IMR-90 (cell line): Measurements from ENCODE around the gene PIP4K2A. TPM values are rescaled to one million over a fixed set of nuclear protein-coding genes. Genes with fewer than 3 reads are reported as not detected.

Experiments used
- ATAC-seq: fragments of 200-7000 bp; cut with Tn5 transposase; 2 replicates; pipeline ENCODE4 v1.9.1; 2020; ENCODE audit warnings: low read depth, mild to moderate bottlenecking, moderate library complexity
- BruUV-seq: library from RNA; stranded (reverse); fragments of 400-500 nt; replicated peaks from 2 replicates; lab custom pipeline; 2021; lab: Mats Ljungman, UMichigan
- CTCF ChIA-PET: fragments of 300-600 bp; formaldehyde crosslinking; extraction: SDS; loops from one replicate; lab custom pipeline; 2021; ENCODE audit warnings: antibody characterized with exemption; lab: Yijun Ruan, JAX
- POLR2A ChIA-PET: fragments of 300-600 bp; sonication (Branson Sonifier 250); formaldehyde crosslinking; loops from one replicate; lab custom pipeline; 2022; ENCODE audit warnings: antibody characterized with exemption; ENCODE audit not compliant: unreplicated experiment; lab: Charles Lee
- DNase-seq: peaks from one replicate; pipeline ENCODE4 v3.0.0; 2013
- H2AFZ ChIP-seq: replicated peaks from 2 replicates; pipeline ENCODE3; 2013; ENCODE audit warnings: low read length, mild to moderate bottlenecking; ENCODE audit not compliant: poor library complexity
- H2AK5ac ChIP-seq: 2 replicates; pipeline ENCODE4 v1.6.1; 2013; ENCODE audit warnings: low read depth, low read length, inconsistent platforms
- H2AK9ac ChIP-seq: replicated peaks from 2 replicates; pipeline ENCODE3; 2013; ENCODE audit warnings: mild to moderate bottlenecking, low read depth, low read length, moderate library complexity; ENCODE audit not compliant: poor library complexity
- H2BK120ac ChIP-seq: 2 replicates; pipeline ENCODE4 v1.6.1; 2013; ENCODE audit warnings: low read depth, low read length, inconsistent platforms
- H2BK15ac ChIP-seq: 3 replicates; pipeline ENCODE4 v1.6.1; 2013; ENCODE audit warnings: low read depth, low read length, inconsistent platforms
- H2BK20ac ChIP-seq: 2 replicates; pipeline ENCODE4 v1.6.1; 2013; ENCODE audit warnings: low read depth, mild to moderate bottlenecking, inconsistent platforms, low read length, moderate library complexity
- H2BK5ac ChIP-seq: 2 replicates; pipeline ENCODE4 v1.6.1; 2013; ENCODE audit warnings: mild to moderate bottlenecking, low read depth, low read length, inconsistent platforms; ENCODE audit not compliant: poor library complexity, severe bottlenecking
- H3K14ac ChIP-seq: replicated peaks from 2 replicates; pipeline ENCODE4 v1.6.1; 2013; ENCODE audit warnings: low read depth, low read length, inconsistent platforms
- H3K18ac ChIP-seq: 2 replicates; pipeline ENCODE4 v1.6.1; 2013; ENCODE audit warnings: low read depth, low read length, control low read depth
- H3K23ac ChIP-seq: 2 replicates; pipeline ENCODE4 v1.6.1; 2013; ENCODE audit warnings: low read depth, low read length, inconsistent platforms
- H3K27ac ChIP-seq: 2 replicates; pipeline ENCODE4 v1.5.1; 2013; ENCODE audit warnings: mild to moderate bottlenecking, control low read depth, low read length; ENCODE audit not compliant: insufficient read depth
- H3K27me3 ChIP-seq: 2 replicates; pipeline ENCODE4 v1.6.1; 2013; ENCODE audit warnings: low read length; ENCODE audit not compliant: control insufficient read depth, insufficient read depth
- H3K36me3 ChIP-seq: 2 replicates; pipeline ENCODE4 v1.6.1; 2013; ENCODE audit warnings: low read length, mixed read lengths; ENCODE audit not compliant: control insufficient read depth, insufficient read depth
- H3K4ac ChIP-seq: 2 replicates; pipeline ENCODE4 v1.6.1; 2013; ENCODE audit warnings: low read depth, low read length, inconsistent platforms
- H3K4me1 ChIP-seq: 2 replicates; pipeline ENCODE4 v1.6.1; 2013; ENCODE audit warnings: low read length, mixed read lengths; ENCODE audit not compliant: control insufficient read depth, insufficient read depth
- H3K4me2 ChIP-seq: 2 replicates; pipeline ENCODE4 v1.6.1; 2013; ENCODE audit warnings: low read depth, mild to moderate bottlenecking, control low read depth, low read length, moderate library complexity
- H3K4me3 ChIP-seq: 2 replicates; pipeline ENCODE4 v1.5.1; 2013; ENCODE audit warnings: low read depth, mild to moderate bottlenecking, control low read depth, low read length, moderate library complexity; ENCODE audit not compliant: insufficient read depth
- H3K56ac ChIP-seq: 2 replicates; pipeline ENCODE4 v1.6.1; 2013; ENCODE audit warnings: low read length, inconsistent platforms; ENCODE audit not compliant: insufficient read depth; ENCODE audit errors: extremely low read depth
- H3K79me1 ChIP-seq, 2 experiments: 2 replicates each; pipeline ENCODE4 v1.6.1; 2013; ENCODE audit warnings: low read length in 2 of 2, inconsistent platforms in 1 of 2, low read depth in 1 of 2
- H3K9ac ChIP-seq: 2 replicates; pipeline ENCODE4 v1.6.1; 2013; ENCODE audit warnings: low read depth, low read length, control low read depth
- H3K9me1 ChIP-seq: 2 replicates; pipeline ENCODE4 v1.6.1; 2013; ENCODE audit warnings: low read length, inconsistent platforms; ENCODE audit not compliant: insufficient read depth
- H3K9me3 ChIP-seq: 2 replicates; pipeline ENCODE4 v1.6.1; 2013; ENCODE audit warnings: low read length; ENCODE audit not compliant: control insufficient read depth, insufficient read depth
- H4K20me1 ChIP-seq: 2 replicates; pipeline ENCODE4 v1.6.1; 2013; ENCODE audit warnings: low read length, inconsistent platforms; ENCODE audit not compliant: insufficient read depth
- H4K5ac ChIP-seq: 2 replicates; pipeline ENCODE4 v1.6.1; 2013; ENCODE audit warnings: mild to moderate bottlenecking, low read depth, low read length, control low read depth
- H4K8ac ChIP-seq, 2 experiments: 2 replicates each; pipeline ENCODE4 v1.6.1; 2013; ENCODE audit warnings: low read depth in 2 of 2, low read length in 2 of 2, control low read depth in 1 of 2, inconsistent platforms in 1 of 2
- H4K91ac ChIP-seq: 2 replicates; pipeline ENCODE4 v1.6.1; 2013; ENCODE audit warnings: low read depth, low read length, inconsistent platforms; ENCODE audit not compliant: insufficient read depth
- CEBPB ChIP-seq: IDR thresholded peaks from 2 replicates; pipeline ENCODE4 v1.6.1; 2012; ENCODE audit warnings: low read depth, low read length, improper control_type of control experiment
- CHD1 ChIP-seq: IDR thresholded peaks from 2 replicates; pipeline ENCODE4 v1.6.1; 2012; ENCODE audit warnings: low read depth, low read length, improper control_type of control experiment
- CTCF ChIP-seq: conservative IDR thresholded peaks from 2 replicates; pipeline ENCODE4 v1.5.1; 2012; ENCODE audit warnings: mild to moderate bottlenecking, low read depth, low read length, improper control_type of control experiment
- MAFK ChIP-seq: IDR thresholded peaks from 2 replicates; pipeline ENCODE4 v1.6.1; 2012; ENCODE audit warnings: low read depth, low read length, improper control_type of control experiment
- MXI1 ChIP-seq: IDR thresholded peaks from 2 replicates; pipeline ENCODE4 v1.6.1; 2012; ENCODE audit warnings: low read depth, mild to moderate bottlenecking, low read length, moderate library complexity, borderline replicate concordance
- NFE2L2 ChIP-seq: fragments of 150-350 bp; IDR thresholded peaks from 2 replicates; pipeline ENCODE4 v1.6.1; 2016; ENCODE audit warnings: low read depth, mild to moderate bottlenecking, low read length
- POLR2A ChIP-seq: IDR thresholded peaks from 2 replicates; pipeline ENCODE4 v1.6.1; 2012; ENCODE audit warnings: mild to moderate bottlenecking, low read depth, low read length
- RAD21 ChIP-seq: IDR thresholded peaks from 2 replicates; pipeline ENCODE4 v1.6.1; 2012; ENCODE audit warnings: low read length, improper control_type of control experiment
- RCOR1 ChIP-seq: IDR thresholded peaks from 2 replicates; pipeline ENCODE4 v1.6.1; 2012; ENCODE audit warnings: mild to moderate bottlenecking, low read length, improper control_type of control experiment; ENCODE audit not compliant: insufficient replicate concordance
- RFX5 ChIP-seq: IDR thresholded peaks from 2 replicates; pipeline ENCODE4 v1.8.0; 2012; ENCODE audit warnings: low read depth, mild to moderate bottlenecking, low read length, moderate library complexity
- SMC3 ChIP-seq: fragments of 150-350 bp; IDR thresholded peaks from 2 replicates; pipeline ENCODE4 v1.6.1; 2016; ENCODE audit warnings: low read depth, mild to moderate bottlenecking, antibody characterized with exemption, low read length, moderate library complexity
- USF2 ChIP-seq: fragments of 150-350 bp; IDR thresholded peaks from 2 replicates; pipeline ENCODE4 v1.6.1; 2017; ENCODE audit warnings: mild to moderate bottlenecking, antibody characterized with exemption, low read length, low read depth
- WGBS, 2 experiments: methylation state at CpG; one replicate each; pipeline versions ENCODE4 v1.1.5 to v1.1.7; 2013; ENCODE audit warnings: missing lambda C conversion rate in 2 of 2; ENCODE audit not compliant: insufficient read length in 1 of 2; ENCODE audit errors: extremely low coverage in 2 of 2; 5-methylcytosine and 5-hydroxymethylcytosine counted together
- dilution Hi-C: fragments of 300-500 bp; cut with HindIII; formaldehyde crosslinking; loops from one replicate; pipeline ENCODE4 v1.14.3; 2018; ENCODE audit warnings: low sequenced_read_pairs; ENCODE audit not compliant: unreplicated experiment
- in situ Hi-C: fragments of 300-500 bp; cut with MboI; formaldehyde crosslinking; loops from 3 replicates; pipeline ENCODE4 v1.14.3; 2019; ENCODE audit warnings: low sequenced_read_pairs, inconsistent platforms, mixed read lengths
- intact Hi-C: fragments of 100-400 bp; cut with micrococcal nuclease; formaldehyde crosslinking; loops from 2 replicates; pipeline ENCODE4 v1.10.0; 2022
- polyA plus RNA-seq, 3 experiments: library from polyadenylated mRNA; depleted of rRNA; stranded (reverse); fragments of >200 nt; gene quantifications; 2 replicates each; pipeline ENCODE4 v1.2.3, GENCODE V29; 2012; ENCODE audit warnings: low replicate concordance in 1 of 3
- total RNA-seq: library from RNA; depleted of rRNA; stranded (reverse); fragments of >200 nt; gene quantifications from 2 replicates; pipeline ENCODE4 v1.2.3, GENCODE V29; 2012

Gene PIP4K2A
- total and polyA plus RNA-seq, 2 of the 4 experiments (the other 2 are of a cell fraction) = 9.8 to 18.1 TPM

- ATAC-seq (no peak), DNase-seq (no peak)
- no peak overlapping the region for H3K27ac ChIP-seq
- H3K79me1 ChIP-seq = peaks cover 60 to 83% of the 10 kb centered on the region in 2 experiments
- no peak overlapping the region for H4K8ac ChIP-seq
- no peak overlapping the region for H3K18ac ChIP-seq
- ChIA-PET CTCF (no interaction called here), POLR2A (no interaction called here)
- WGBS, 2 experiments = 100% methylated on average over 1 of the region's 4 CpGs; no CpG with 5 or more reads in 1 of the 2 experiments
- intact Hi-C loops (no loop called here), dilution Hi-C loops (no loop called here), in situ Hi-C loops (no loop called here)
- H3K4me2 ChIP-seq = no peak overlapping the region
- no peak overlapping the region for H4K91ac ChIP-seq
- H4K20me1 ChIP-seq = peaks cover 71% of the 10 kb centered on the region
- no peaks in the 10 kb centered on the region for H3K27me3 ChIP-seq
- H2AK9ac ChIP-seq = no peak overlapping the region
- no peak overlapping the region for H2BK5ac ChIP-seq
- H2AFZ ChIP-seq = no peak overlapping the region
- no peak overlapping the region for H3K4me3 ChIP-seq
- peaks cover 2% of the 10 kb centered on the region; the same call in 1 of the 2 replicates for H3K4me1 ChIP-seq
- H4K5ac ChIP-seq = no peak overlapping the region
- H2BK20ac ChIP-seq = no peak overlapping the region
- no peak overlapping the region for H3K14ac ChIP-seq
- no peak overlapping the region for H3K23ac ChIP-seq
- H3K9me1 ChIP-seq = peaks cover 11% of the 10 kb centered on the region; the same call in 1 of the 2 replicates
- H2AK5ac ChIP-seq = no peak overlapping the region
- no peak overlapping the region for H2BK15ac ChIP-seq
- H2BK120ac ChIP-seq = no peak overlapping the region
- no TSS peak for BruUV-seq
- no peak overlapping the region for H3K4ac ChIP-seq
- TF ChIP-seq RAD21 = no peak
- TF ChIP-seq RFX5 = no peak
- no peak for TF ChIP-seq NFE2L2
- TF ChIP-seq USF2 = no peak
- TF ChIP-seq CEBPB = no peak
- no peak for TF ChIP-seq MAFK
- TF ChIP-seq RCOR1 = no peak
- no peak for TF ChIP-seq POLR2A
- no peak for TF ChIP-seq CHD1
- no peak for TF ChIP-seq CTCF
- no peak for TF ChIP-seq MXI1
- no peak for TF ChIP-seq SMC3
- no peak overlapping the region for H3K9ac ChIP-seq
- H3K56ac ChIP-seq = no peak overlapping the region
- H3K9me3 ChIP-seq = no peaks in the 10 kb centered on the region
- no peaks in the 10 kb centered on the region for H3K36me3 ChIP-seq
Measured at GRCh38 chr10:22701132-22701826, 13.1 kb downstream of the PIP4K2A start.
